ENCODE data around the gene INTS4.

Gene INTS4

DNA sequence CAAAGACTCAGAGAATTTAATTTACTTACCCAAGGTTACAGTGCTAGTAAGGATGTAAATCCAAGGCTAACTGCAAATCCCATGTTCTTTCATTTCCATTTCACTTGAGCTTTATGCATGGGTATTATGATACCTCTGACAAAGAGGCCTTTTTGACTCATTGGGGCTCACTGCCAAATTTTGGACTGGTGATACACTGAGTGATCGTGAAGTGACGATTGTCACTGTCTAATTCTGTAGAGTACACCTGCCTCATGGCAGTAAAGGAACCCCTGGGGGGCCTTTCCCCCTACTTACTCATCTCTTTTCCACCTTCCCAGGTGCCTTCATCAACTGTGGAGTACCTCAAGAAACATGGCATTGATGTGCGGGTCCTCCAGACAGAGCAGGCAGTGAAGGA is 122.6 kb downstream of the INTS4 start:
- no peak overlapping the region for H2AFZ ChIP-seq (ENCODE audit: low read length)
- TF ChIP-seq EZH2phosphoT487 (IDR thresholded peaks at IDR 0.05; ENCODE audit: borderline replicate concordance): no peak
- TF ChIP-seq, protein P1, sequence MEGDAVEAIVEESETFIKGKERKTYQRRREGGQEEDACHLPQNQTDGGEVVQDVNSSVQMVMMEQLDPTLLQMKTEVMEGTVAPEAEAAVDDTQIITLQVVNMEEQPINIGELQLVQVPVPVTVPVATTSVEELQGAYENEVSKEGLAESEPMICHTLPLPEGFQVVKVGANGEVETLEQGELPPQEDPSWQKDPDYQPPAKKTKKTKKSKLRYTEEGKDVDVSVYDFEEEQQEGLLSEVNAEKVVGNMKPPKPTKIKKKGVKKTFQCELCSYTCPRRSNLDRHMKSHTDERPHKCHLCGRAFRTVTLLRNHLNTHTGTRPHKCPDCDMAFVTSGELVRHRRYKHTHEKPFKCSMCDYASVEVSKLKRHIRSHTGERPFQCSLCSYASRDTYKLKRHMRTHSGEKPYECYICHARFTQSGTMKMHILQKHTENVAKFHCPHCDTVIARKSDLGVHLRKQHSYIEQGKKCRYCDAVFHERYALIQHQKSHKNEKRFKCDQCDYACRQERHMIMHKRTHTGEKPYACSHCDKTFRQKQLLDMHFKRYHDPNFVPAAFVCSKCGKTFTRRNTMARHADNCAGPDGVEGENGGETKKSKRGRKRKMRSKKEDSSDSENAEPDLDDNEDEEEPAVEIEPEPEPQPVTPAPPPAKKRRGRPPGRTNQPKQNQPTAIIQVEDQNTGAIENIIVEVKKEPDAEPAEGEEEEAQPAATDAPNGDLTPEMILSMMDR (conservative IDR thresholded peaks at IDR 0.05; ENCODE audit: low read length): no peak
- H3K4me1 ChIP-seq (ENCODE audit: insufficient read depth, low read length, poor library complexity, severe bottlenecking): no peaks in the 10 kb centered on the region
- H3K9ac ChIP-seq (ENCODE audit: low read depth, low read length, poor library complexity, severe bottlenecking): no peak overlapping the region
- H3K9me2 ChIP-seq (replicated peaks; ENCODE audit: low read depth, low read length): no peaks in the 10 kb centered on the region
- no peak overlapping the region for H3K4me2 ChIP-seq (ENCODE audit: low read depth, low read length, poor library complexity, severe bottlenecking)
- no peaks in the 10 kb centered on the region for H3K9me3 ChIP-seq (ENCODE audit: insufficient read depth, low read depth, low read length)
- H3F3A ChIP-seq (ENCODE audit: low read depth): no peaks in the 10 kb centered on the region
- no peaks in the 10 kb centered on the region for H3K79me2 ChIP-seq (ENCODE audit: insufficient read depth, low read length)
- H3K27me3 ChIP-seq (ENCODE audit: insufficient read depth, low read length, poor library complexity, severe bottlenecking): no peaks in the 10 kb centered on the region
- peaks cover 26% of the 10 kb centered on the region; the same call in 1 of the 2 replicates for H3K36me3 ChIP-seq (ENCODE audit: insufficient read depth, low read length)
- no peak overlapping the region for H3K4me3 ChIP-seq (ENCODE audit: low read length, poor library complexity, severe bottlenecking)
- H4K20me1 ChIP-seq (ENCODE audit: insufficient read depth, low read length, poor library complexity, severe bottlenecking): no peaks in the 10 kb centered on the region

DNA sequence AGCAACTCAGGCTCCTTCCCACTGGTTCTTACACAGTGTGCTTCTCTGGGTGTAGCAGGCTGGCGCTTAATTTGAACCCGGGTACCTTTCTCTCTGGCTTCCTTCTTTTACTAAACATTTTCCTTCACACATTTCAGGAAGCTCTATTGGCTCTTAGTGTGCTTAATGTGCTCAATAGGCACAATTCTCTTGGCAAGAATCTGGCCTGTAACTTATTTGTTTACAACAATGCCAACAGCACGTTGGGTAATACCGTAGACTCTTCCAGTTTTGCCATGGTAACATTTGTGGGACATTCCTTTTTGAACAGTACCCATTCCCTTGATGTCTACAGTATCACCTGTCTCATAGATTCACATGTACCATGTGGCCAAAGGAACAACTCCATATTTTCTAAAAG is 125.7 kb downstream of the INTS4 start:
- Histone ChIP-seq H2AFZ (ENCODE audit: low read length) (no peak overlapping the region), H3K4me3 (ENCODE audit: low read length, poor library complexity, severe bottlenecking) (no peak overlapping the region), H3F3A (ENCODE audit: low read depth) (no peaks in the 10 kb centered on the region), H3K79me2 (ENCODE audit: insufficient read depth, low read length) (no peaks in the 10 kb centered on the region), H3K27me3 (ENCODE audit: insufficient read depth, low read length, poor library complexity, severe bottlenecking) (no peaks in the 10 kb centered on the region), H3K36me3 (ENCODE audit: insufficient read depth, low read length) (peaks cover 11% of the 10 kb centered on the region; the same call in 1 of the 2 replicates), H3K9me2 (replicated peaks; ENCODE audit: low read depth, low read length) (no peaks in the 10 kb centered on the region), H4K20me1 (ENCODE audit: insufficient read depth, low read length, poor library complexity, severe bottlenecking) (no peaks in the 10 kb centered on the region), H3K9me3 (ENCODE audit: insufficient read depth, low read depth, low read length) (no peaks in the 10 kb centered on the region), H3K9ac (ENCODE audit: low read depth, low read length, poor library complexity, severe bottlenecking) (no peak overlapping the region), H3K4me1 (ENCODE audit: insufficient read depth, low read length, poor library complexity, severe bottlenecking) (no peaks in the 10 kb centered on the region), H3K4me2 (ENCODE audit: low read depth, low read length, poor library complexity, severe bottlenecking) (no peak overlapping the region)
- no peak for TF ChIP-seq EZH2phosphoT487 (IDR thresholded peaks at IDR 0.05; ENCODE audit: borderline replicate concordance)
- TF ChIP-seq, protein P1 (conservative IDR thresholded peaks at IDR 0.05; ENCODE audit: low read length): no peak

DNA sequence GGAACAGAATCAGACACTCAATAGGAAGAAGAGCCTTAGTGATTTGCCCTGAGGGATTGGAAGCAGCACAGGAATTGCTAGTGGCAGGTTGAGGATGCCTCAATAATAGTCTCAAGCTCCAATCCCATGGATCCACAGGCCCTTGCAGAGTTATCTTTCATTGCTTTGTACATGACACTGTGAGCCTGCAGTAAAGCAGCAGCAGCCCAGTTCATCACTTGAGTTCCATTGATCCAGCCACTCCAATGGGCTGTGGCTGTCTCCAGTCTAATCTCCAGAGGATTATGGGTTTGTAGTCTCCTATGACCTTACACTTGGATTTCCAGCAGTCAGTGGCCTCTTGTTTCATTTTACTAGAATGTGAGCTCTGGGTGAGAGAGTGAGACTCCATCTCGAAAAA is 128.1 kb downstream of the INTS4 start:
- H3K9me3 ChIP-seq (ENCODE audit: insufficient read depth, low read depth, low read length): no peaks in the 10 kb centered on the region
- TF ChIP-seq, protein P1 (conservative IDR thresholded peaks at IDR 0.05; ENCODE audit: low read length): no peak
- TF ChIP-seq EZH2phosphoT487 (IDR thresholded peaks at IDR 0.05; ENCODE audit: borderline replicate concordance): no peak
- no peaks in the 10 kb centered on the region for H3K27me3 ChIP-seq (ENCODE audit: insufficient read depth, low read length, poor library complexity, severe bottlenecking)
- H3K9me2 ChIP-seq (replicated peaks; ENCODE audit: low read depth, low read length): no peaks in the 10 kb centered on the region
- no peaks in the 10 kb centered on the region for H3K36me3 ChIP-seq (ENCODE audit: insufficient read depth, low read length)
- no peaks in the 10 kb centered on the region for H3K4me1 ChIP-seq (ENCODE audit: insufficient read depth, low read length, poor library complexity, severe bottlenecking)
- no peaks in the 10 kb centered on the region for H3K79me2 ChIP-seq (ENCODE audit: insufficient read depth, low read length)
- H3K4me2 ChIP-seq (ENCODE audit: low read depth, low read length, poor library complexity, severe bottlenecking): no peak overlapping the region
- no peak overlapping the region for H3K4me3 ChIP-seq (ENCODE audit: low read length, poor library complexity, severe bottlenecking)
- no peak overlapping the region for H2AFZ ChIP-seq (ENCODE audit: low read length)
- H3F3A ChIP-seq (ENCODE audit: low read depth): no peaks in the 10 kb centered on the region
- H3K9ac ChIP-seq (ENCODE audit: low read depth, low read length, poor library complexity, severe bottlenecking): no peak overlapping the region
- H4K20me1 ChIP-seq (ENCODE audit: insufficient read depth, low read length, poor library complexity, severe bottlenecking): no peaks in the 10 kb centered on the region

Data from Loucy (cell line).